Activated CD8-positive, alpha-beta memory T cell treated with anti-CD3 and anti-CD28 coated beads, Interleukin-2, amount 50 U/mL, for 24 hours (primary cell): Measurements from ENCODE around the gene ERN1.
A peak's percentile ranks its signal among the peaks of the same experiment; 100 is the strongest.

ENCODE experiments used
- DNase-seq: peaks from one replicate; pipeline ENCODE4 v3.0.0-alpha.2; 2020; ENCODE audit errors: extremely low read depth

ERN1 gene

DNA sequence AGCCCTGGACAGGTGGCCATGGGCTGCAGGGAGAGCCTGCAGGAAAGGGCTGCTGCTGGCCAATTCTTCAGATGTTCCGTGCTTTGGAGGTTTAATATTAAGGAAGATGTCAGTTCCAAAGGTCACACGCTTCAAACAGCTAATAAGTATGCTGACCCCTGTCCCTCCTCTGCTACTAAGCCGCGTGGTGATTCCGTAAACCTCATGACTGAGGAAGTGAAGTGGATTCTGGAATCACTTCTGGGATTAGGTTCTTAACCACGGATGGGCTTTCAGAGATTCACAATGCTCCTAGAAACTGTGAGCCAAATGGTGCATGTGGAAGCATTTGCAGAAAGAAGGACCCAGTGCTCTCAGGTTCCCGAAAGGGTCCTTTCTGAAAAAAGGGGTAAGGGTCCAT lies 28.5 kb upstream of the ERN1 start:
- no peak for DNase-seq

DNA sequence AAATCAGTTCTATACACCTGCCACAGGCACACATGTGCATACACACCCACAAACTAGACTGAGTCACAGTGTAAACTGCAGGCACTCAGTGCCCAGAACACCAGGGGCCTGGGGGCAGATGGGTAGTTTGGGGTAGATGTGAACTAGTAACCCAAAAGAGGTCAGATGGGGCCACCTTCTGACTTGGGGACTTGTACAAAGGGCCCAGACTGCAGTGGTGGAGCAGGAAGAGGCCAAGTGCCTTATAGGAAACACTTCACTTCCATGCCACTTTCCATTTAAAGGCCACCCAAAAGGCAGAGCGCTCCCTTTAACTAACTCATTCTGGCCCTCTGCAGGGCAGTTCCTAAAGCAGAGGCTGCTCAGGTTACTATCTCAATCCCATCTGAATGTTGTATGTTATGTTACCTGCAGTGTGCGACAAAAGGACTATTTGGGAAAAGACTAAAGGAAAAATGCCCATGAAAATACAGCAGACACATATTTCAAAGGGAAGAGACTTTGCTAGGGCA lies 27.8 kb upstream of the ERN1 start:
- no peak for DNase-seq

DNA sequence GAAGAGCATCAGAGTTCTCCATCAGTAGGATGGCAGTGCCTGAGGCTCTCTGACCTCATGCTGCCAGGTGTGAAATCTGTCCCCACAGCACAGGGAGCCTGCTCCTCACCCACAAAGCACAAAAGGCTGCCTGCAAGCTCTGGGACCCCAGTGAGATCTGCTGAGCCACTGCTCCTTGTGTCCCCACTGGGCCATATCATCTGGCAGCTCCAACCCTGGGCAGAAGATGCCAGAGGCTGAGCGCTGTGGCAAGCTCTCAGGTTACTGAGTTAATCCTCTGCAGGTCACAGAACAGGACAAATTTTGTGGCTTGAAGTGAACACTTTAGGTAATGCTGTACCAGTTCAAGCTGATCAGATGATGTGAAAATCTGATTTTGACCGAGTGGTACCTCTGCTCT lies 26.7 kb upstream of the ERN1 start:
- DNase-seq, result no peak

GRCh38 chr17:64155751-64156544 lies 26.0 kb upstream of the ERN1 start:
- DNase-seq, result no peak

- no peak for DNase-seq
These were observed 25.2 kb upstream of the ERN1 start for GRCh38 chr17:64155129-64155528.

- DNase-seq, result no peak
These were observed 24.8 kb upstream of the ERN1 start for GRCh38 chr17:64154717-64155116.

GRCh38 chr17:64154313-64154695 lies 24.4 kb upstream of the ERN1 start:
- DNase-seq, result no peak

DNA sequence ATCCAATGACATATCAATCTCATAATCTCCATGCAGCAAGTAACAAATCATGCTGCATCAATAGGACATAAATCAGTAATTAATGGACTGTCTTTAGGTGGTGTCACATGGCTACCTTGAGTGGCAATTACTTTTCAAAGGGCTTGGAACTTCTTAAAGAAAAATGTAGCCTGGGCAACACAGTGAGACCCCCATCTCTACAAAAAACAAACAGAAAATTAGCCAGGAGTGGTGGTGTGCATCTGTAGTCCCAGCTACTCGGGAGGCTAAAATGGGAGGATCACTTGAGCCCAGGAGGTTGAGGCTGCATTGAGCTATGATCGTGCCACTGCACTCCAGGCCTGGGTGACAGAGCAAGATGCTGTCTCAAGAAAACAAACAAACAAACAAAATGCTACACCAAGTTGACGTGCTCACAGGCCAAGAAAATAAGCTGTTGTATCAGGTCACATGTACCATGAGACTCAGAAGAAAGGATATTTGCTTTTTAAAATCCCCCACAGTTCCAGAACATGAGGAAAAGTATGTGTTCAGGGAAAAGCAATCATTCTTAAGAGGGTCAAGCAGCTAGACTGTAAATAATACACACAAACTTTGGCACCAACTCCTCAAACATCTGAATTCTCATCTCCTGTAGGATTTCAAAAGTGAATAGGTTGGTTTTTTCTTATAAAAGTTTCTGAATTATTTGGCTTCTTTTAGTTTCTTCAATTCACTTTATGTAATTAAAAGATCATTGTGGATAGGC lies 23.8 kb upstream of the ERN1 start:
- DNase-seq, result no peak

DNA sequence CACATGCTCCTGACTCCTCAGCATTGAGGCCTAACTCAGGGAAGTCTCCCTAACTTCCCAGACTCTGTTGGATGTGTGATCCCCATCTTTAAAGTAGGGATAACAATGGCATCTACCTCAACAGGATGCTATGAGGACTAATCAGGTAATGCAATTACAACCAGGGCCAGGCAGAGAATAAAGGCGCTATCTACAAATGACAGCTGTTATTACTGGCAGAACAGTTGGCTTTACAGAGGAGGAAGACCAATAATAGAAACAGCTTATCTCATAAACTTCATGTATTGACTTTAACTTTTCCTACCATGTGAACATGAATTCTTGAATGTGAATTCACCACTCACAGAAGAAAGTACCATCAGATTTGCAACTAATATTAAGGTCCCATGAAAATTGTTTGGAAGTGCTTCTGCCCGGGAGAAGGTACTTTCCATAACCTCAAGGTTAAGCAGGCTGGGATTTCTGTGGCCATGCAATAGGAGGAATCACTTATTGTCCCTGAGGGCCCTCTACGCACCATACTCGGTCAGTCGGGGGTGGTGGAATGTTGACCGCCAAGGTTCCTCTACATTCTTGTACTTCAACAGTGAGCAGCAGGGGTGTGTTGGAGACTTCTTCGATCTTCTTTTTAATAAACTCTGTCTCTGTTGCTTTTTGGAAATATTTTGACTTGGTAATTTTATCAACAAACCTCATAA lies 22.6 kb upstream of the ERN1 start:
- no peak for DNase-seq

DNA sequence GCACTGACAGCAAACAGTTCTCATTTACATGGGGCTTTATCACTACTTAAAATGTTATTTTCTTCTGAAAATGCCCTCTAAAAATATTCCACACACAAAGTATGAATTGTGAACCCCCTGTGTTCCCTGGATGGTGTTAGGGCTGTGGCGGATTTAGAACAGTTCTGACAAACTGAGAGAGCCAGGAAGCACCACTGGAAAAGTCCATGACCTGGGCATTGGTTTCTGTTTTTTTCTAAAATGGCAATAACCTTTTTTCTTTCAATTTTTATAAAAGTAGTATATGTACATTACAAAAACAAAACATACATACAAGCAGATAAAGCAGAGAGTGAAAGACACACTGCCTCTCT lies 21.0 kb upstream of the ERN1 start:
- no peak for DNase-seq

- no peak for DNase-seq
These were observed 20.5 kb upstream of the ERN1 start for GRCh38 chr17:64150237-64151015.

- no peak for DNase-seq
These were observed 19.3 kb upstream of the ERN1 start for GRCh38 chr17:64149196-64149595.

- DNase-seq, result no peak
These were observed 18.8 kb upstream of the ERN1 start for GRCh38 chr17:64148699-64149098.

- DNase-seq, result no peak
These were observed 18.2 kb upstream of the ERN1 start for GRCh38 chr17:64148017-64148631.

- DNase-seq, result no peak
These were observed 17.4 kb upstream of the ERN1 start for GRCh38 chr17:64147110-64148016.

GRCh38 chr17:64146418-64147109 lies 16.6 kb upstream of the ERN1 start:
- DNase-seq, result peak; percentile 14

- DNase-seq, result peak; percentile 93
These were observed 15.9 kb upstream of the ERN1 start for GRCh38 chr17:64145751-64146417.

GRCh38 chr17:64145375-64145750 lies 15.4 kb upstream of the ERN1 start:
- DNase-seq, result no peak

DNA sequence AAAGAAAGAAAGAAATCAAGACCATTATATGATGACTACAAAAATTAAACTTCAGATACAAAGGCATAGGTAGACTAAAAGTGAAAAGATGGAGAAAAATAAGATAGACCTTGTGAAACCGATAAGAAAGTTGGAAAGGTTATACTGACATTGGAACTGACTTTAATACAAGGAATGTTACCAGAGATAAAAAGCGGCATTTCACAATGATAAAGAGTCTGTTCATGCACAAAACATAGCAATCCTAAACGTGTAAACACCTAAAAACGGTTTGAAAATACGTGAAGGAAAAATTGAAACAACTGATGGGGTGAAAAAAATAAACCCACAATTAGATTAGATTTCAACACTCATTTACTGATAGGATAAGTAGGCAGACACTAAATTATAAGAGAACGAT lies 9.6 kb upstream of the ERN1 start:
- no peak for DNase-seq
